Activated B cell treated with CpG ODN at 0.5 μM for 24 hours (primary cell): Measurements from ENCODE around the gene NOB1. TPM values are rescaled to one million over a fixed set of nuclear protein-coding genes. Genes with fewer than 3 reads are reported as not detected.
A peak's percentile ranks its signal among the peaks of the same experiment; 100 is the strongest.

Experiments used
- ATAC-seq: fragments of 200-7000 bp; cut with Tn5 transposase; one replicate; pipeline ENCODE4 v1.10.0; 2021; ENCODE audit warnings: low read depth, mild to moderate bottlenecking, moderate library complexity
- CTCF ChIA-PET: fragments of 350-600 bp; sonication (Branson Sonifier 250); formaldehyde crosslinking; loops from one replicate; lab custom pipeline; 2021; ENCODE audit warnings: antibody characterized with exemption; lab: Charles Lee
- POLR2A ChIA-PET: fragments of 350-600 bp; sonication (Branson Sonifier 250); formaldehyde crosslinking; loops from one replicate; lab custom pipeline; 2021; ENCODE audit warnings: antibody characterized with exemption; lab: Charles Lee
- DNase-seq: peaks from one replicate; pipeline ENCODE4 v3.0.0; 2022
- H3K27ac Mint-ChIP-seq: one replicate; pipeline ENCODE4 v1.8.0; 2020; ENCODE audit warnings: mixed read lengths
- H3K27me3 Mint-ChIP-seq: one replicate; pipeline ENCODE4 v1.8.0; 2021; ENCODE audit warnings: mixed read lengths
- H3K36me3 Mint-ChIP-seq: one replicate; pipeline ENCODE4 v1.8.0; 2021; ENCODE audit warnings: low read depth, mixed read lengths
- H3K4me1 Mint-ChIP-seq: one replicate; pipeline ENCODE4 v1.8.0; 2021; ENCODE audit warnings: mixed read lengths
- H3K4me3 Mint-ChIP-seq: one replicate; pipeline ENCODE4 v1.8.0; 2020; ENCODE audit warnings: mild to moderate bottlenecking, mixed read lengths
- H3K9me3 Mint-ChIP-seq: one replicate; pipeline ENCODE4 v1.8.0; 2020; ENCODE audit warnings: mixed read lengths
- CTCF ChIP-seq: fragments of 200-600 bp; IDR thresholded peaks from one replicate; pipeline ENCODE4 v1.8.0; 2022; ENCODE audit warnings: antibody characterized with exemption, mild to moderate bottlenecking
- intact Hi-C: fragments of 100-400 bp; cut with micrococcal nuclease; formaldehyde crosslinking; loops from one replicate; pipeline ENCODE4 v1.15.1; 2024
- total RNA-seq: library from RNA; stranded (reverse); gene quantifications from 2 replicates; pipeline ENCODE4 v1.2.3, GENCODE V29; 2022

Gene NOB1
- total RNA-seq, 1 donor from 2014 or later = 78.8 TPM

GRCh38 chr16:69707920-69708683 lies 46.6 kb downstream of the NOB1 start:
- POLR2A ChIA-PET = interaction anchor here (0.8 kb wide), 1 partner anchor 46 kb away, joined by 3 read pairs; the partner anchor contains the start of gene NOB1
- Mint-ChIP-seq H3K27ac (no peak overlapping the region), H3K36me3 (peaks cover 9% of the 10 kb centered on the region), H3K4me1 (no peaks in the 10 kb centered on the region), H3K27me3 (no peaks in the 10 kb centered on the region), H3K4me3 (no peak overlapping the region), H3K9me3 (no peaks in the 10 kb centered on the region)
- DNase-seq (no peak), ATAC-seq (no peak)
- CTCF ChIA-PET = interaction anchor here (1.1 to 5.9 kb wide), 4 partner anchors 17 to 46 kb away, joined by 3 to 46 read pairs (median 6); partner anchors contain the start of genes NOB1 and NQO1
- intact Hi-C loops = no loop called here
- TF ChIP-seq CTCF = no peak

- POLR2A ChIA-PET = interaction anchor here (1.7 kb wide), 1 partner anchor 48 kb away, joined by 3 read pairs; the partner anchor contains the start of gene NOB1
- ATAC-seq = no peak
- DNase-seq = no peak
- no peaks in the 10 kb centered on the region for H3K9me3 Mint-ChIP-seq
- TF ChIP-seq CTCF = no peak
- no peak overlapping the region for H3K4me3 Mint-ChIP-seq
- no peaks in the 10 kb centered on the region for H3K27me3 Mint-ChIP-seq
- no peaks in the 10 kb centered on the region for H3K4me1 Mint-ChIP-seq
- peaks cover 11% of the 10 kb centered on the region for H3K36me3 Mint-ChIP-seq
- intact Hi-C loops = no loop called here
- H3K27ac Mint-ChIP-seq = no peak overlapping the region
- CTCF ChIA-PET = interaction anchor here (5.9 kb wide), 1 partner anchor 48 kb away, joined by 46 read pairs; the partner anchor contains the start of gene NOB1
These were observed 47.8 kb downstream of the NOB1 start for GRCh38 chr16:69706975-69707340.

GRCh38 chr16:69706256-69706974 lies 48.3 kb downstream of the NOB1 start:
- TF ChIP-seq CTCF = no peak
- DNase-seq (no peak), ATAC-seq (no peak)
- CTCF ChIA-PET = interaction anchor here (5.9 kb wide), 1 partner anchor 48 kb away, joined by 46 read pairs; the partner anchor contains the start of gene NOB1
- Mint-ChIP-seq H3K27me3 (no peaks in the 10 kb centered on the region), H3K27ac (peak overlapping the region; percentile 12), H3K9me3 (no peaks in the 10 kb centered on the region), H3K36me3 (peaks cover 15% of the 10 kb centered on the region), H3K4me3 (no peak overlapping the region), H3K4me1 (no peaks in the 10 kb centered on the region)
- intact Hi-C loops = no loop called here
- POLR2A ChIA-PET = interaction anchor here (1.7 kb wide), 1 partner anchor 48 kb away, joined by 3 read pairs; the partner anchor contains the start of gene NOB1

- no peak for DNase-seq
- Mint-ChIP-seq H3K4me1 (no peaks in the 10 kb centered on the region), H3K27ac (no peak overlapping the region), H3K27me3 (no peaks in the 10 kb centered on the region), H3K9me3 (no peaks in the 10 kb centered on the region), H3K36me3 (peaks cover 38% of the 10 kb centered on the region), H3K4me3 (no peak overlapping the region)
- intact Hi-C loops = no loop called here
- POLR2A ChIA-PET = no interaction called here
- CTCF ChIA-PET = interaction anchor here (0.6 to 1.5 kb wide), 4 partner anchors 82 to 1848 kb away, joined by 3 to 5 read pairs (median 4); no protein-coding TSS in a partner anchor
- TF ChIP-seq CTCF = no peak
- no peak for ATAC-seq
These were observed 51.1 kb downstream of the NOB1 start for GRCh38 chr16:69703638-69704037.

- intact Hi-C loops = no loop called here
- DNase-seq (no peak), ATAC-seq (no peak)
- POLR2A ChIA-PET = no interaction called here
- H3K9me3 Mint-ChIP-seq = no peaks in the 10 kb centered on the region
- TF ChIP-seq CTCF = no peak
- H3K27me3 Mint-ChIP-seq = no peaks in the 10 kb centered on the region
- peaks cover 42% of the 10 kb centered on the region for H3K36me3 Mint-ChIP-seq
- H3K4me3 Mint-ChIP-seq = no peak overlapping the region
- no peak overlapping the region for H3K27ac Mint-ChIP-seq
- no peaks in the 10 kb centered on the region for H3K4me1 Mint-ChIP-seq
- CTCF ChIA-PET = no interaction called here
These were observed 52.9 kb downstream of the NOB1 start for GRCh38 chr16:69701866-69702265.
